ENCODE data around the gene MINDY4. TPM values are rescaled to one million over a fixed set of nuclear protein-coding genes. Genes with fewer than 3 reads are reported as not detected.

The MINDY4 gene
- polyA plus RNA-seq, 3 donors = 0.15 to 0.17 TPM; not detected in 1

DNA sequence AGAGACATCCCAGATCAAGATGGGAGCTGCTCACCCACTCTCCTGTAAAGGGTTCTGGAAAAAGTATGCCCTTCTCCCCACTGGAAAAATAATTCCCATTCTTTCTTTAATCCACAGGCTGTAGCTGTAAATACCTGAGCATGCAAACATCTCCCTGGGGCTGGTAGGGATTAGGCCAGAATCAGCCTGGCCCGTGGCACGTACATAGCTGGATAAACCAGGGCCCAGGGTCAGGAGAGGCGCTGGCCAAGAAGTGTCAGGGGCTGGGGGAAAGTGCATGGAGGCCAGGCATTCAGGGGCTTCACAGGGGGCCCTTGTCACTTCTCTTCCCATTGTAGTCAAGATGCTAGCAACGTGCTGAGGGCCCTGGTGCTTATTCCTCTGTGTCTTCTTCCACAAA lies 109.7 kb downstream of the MINDY4 start:
- Histone ChIP-seq H3K36me3 (replicated peaks in 1 of 2; ENCODE audit: control insufficient read depth in 1 of 2, insufficient read depth in 2 of 2, low read length in 2 of 2) (no peaks in the 10 kb centered on the region), H4K20me1 (ENCODE audit: insufficient read depth, low read length) (no peaks in the 10 kb centered on the region), H3K4me3 (replicated peaks in 1 of 3; ENCODE audit: low read depth in 2 of 3, low read length in 3 of 3) (no peak overlapping the region), H3K27ac (ENCODE audit: low read depth in 1 of 2, low read length in 2 of 2) (no peak overlapping the region), H3K4me2 (replicated peaks; ENCODE audit: extremely low read depth, low read length, poor library complexity, severe bottlenecking) (no peak overlapping the region), H3K9ac (ENCODE audit: insufficient read depth, low read length, poor library complexity, severe bottlenecking) (no peak overlapping the region), H3K79me2 (ENCODE audit: insufficient read depth, low read length) (no peaks in the 10 kb centered on the region), H3K9me3 (replicated peaks in 1 of 2; ENCODE audit: control insufficient read depth in 1 of 2, insufficient read depth in 1 of 2, low read length in 2 of 2) (no peaks in the 10 kb centered on the region), H3K27me3 (ENCODE audit: control insufficient read depth in 2 of 2, insufficient read depth in 2 of 2, low read length in 2 of 2) (no peaks in the 10 kb centered on the region), H2AFZ (ENCODE audit: insufficient read depth, low read depth, low read length, poor library complexity, severe bottlenecking) (no peak overlapping the region), H3K4me1 (ENCODE audit: control insufficient read depth in 1 of 2, insufficient read depth in 2 of 2, low read length in 2 of 2) (no peaks in the 10 kb centered on the region)
- no peak for TF ChIP-seq CTCF (IDR thresholded peaks at IDR 0.05)
- no peak for DNase-seq
- H3K27ac Mint-ChIP-seq = no peak overlapping the region
- 92% methylated on average over 4 of the region's 4 CpGs for WGBS (ENCODE audit: insufficient coverage)
- no peaks in the 10 kb centered on the region for H3K36me3 Mint-ChIP-seq
- intact Hi-C loops (cut with micrococcal nuclease) = no loop called here
- H3K4me1 Mint-ChIP-seq = peaks cover 2% of the 10 kb centered on the region
- no peak overlapping the region for H3K4me3 Mint-ChIP-seq
- H3K27me3 Mint-ChIP-seq (ENCODE audit: low read depth in 3 of 3) = peaks cover 0 to 7% (median 3%) of the 10 kb centered on the region in 3 donors
- peaks cover 0 to 3% (median 0%) of the 10 kb centered on the region in 7 donors for H3K9me3 Mint-ChIP-seq

GRCh38 chr7:30881448-30881847 lies 110.2 kb downstream of the MINDY4 start:
- H3K4me3 Mint-ChIP-seq = no peak overlapping the region
- no peak overlapping the region for H3K27ac Mint-ChIP-seq
- H3K4me1 Mint-ChIP-seq = peaks cover 2% of the 10 kb centered on the region

More at GRCh38 chr7:30881448-30881847, 110.2 kb downstream of the MINDY4 start:
- Histone ChIP-seq H3K4me1 (ENCODE audit: control insufficient read depth in 1 of 2, insufficient read depth in 2 of 2, low read length in 2 of 2) (no peaks in the 10 kb centered on the region), H3K9me3 (replicated peaks in 1 of 2; ENCODE audit: control insufficient read depth in 1 of 2, insufficient read depth in 1 of 2, low read length in 2 of 2) (no peaks in the 10 kb centered on the region), H3K36me3 (replicated peaks in 1 of 2; ENCODE audit: control insufficient read depth in 1 of 2, insufficient read depth in 2 of 2, low read length in 2 of 2) (no peaks in the 10 kb centered on the region), H3K9ac (ENCODE audit: insufficient read depth, low read length, poor library complexity, severe bottlenecking) (no peak overlapping the region), H4K20me1 (ENCODE audit: insufficient read depth, low read length) (no peaks in the 10 kb centered on the region), H3K27me3 (ENCODE audit: control insufficient read depth in 2 of 2, insufficient read depth in 2 of 2, low read length in 2 of 2) (no peaks in the 10 kb centered on the region), H3K79me2 (ENCODE audit: insufficient read depth, low read length) (no peaks in the 10 kb centered on the region), H3K4me3 (replicated peaks in 1 of 3; ENCODE audit: low read depth in 2 of 3, low read length in 3 of 3) (no peak overlapping the region), H2AFZ (ENCODE audit: insufficient read depth, low read depth, low read length, poor library complexity, severe bottlenecking) (no peak overlapping the region), H3K4me2 (replicated peaks; ENCODE audit: extremely low read depth, low read length, poor library complexity, severe bottlenecking) (no peak overlapping the region), H3K27ac (ENCODE audit: low read depth in 1 of 2, low read length in 2 of 2) (no peak overlapping the region)
- no peak for DNase-seq
- no peaks in the 10 kb centered on the region for H3K36me3 Mint-ChIP-seq
- peaks cover 0 to 3% (median 0%) of the 10 kb centered on the region in 7 donors for H3K9me3 Mint-ChIP-seq
- no peak for TF ChIP-seq CTCF (IDR thresholded peaks at IDR 0.05)
- 94% methylated on average over 6 of the region's 7 CpGs for WGBS (ENCODE audit: insufficient coverage)
- H3K27me3 Mint-ChIP-seq (ENCODE audit: low read depth in 3 of 3) = peaks cover 0 to 7% (median 3%) of the 10 kb centered on the region in 3 donors
- intact Hi-C loops (cut with micrococcal nuclease) = no loop called here
